OCI-LY1 (cell line): ENCODE results near the gene MOB2.

Experiments used
- H2AFZ ChIP-seq: fragments of 200-600 bp; sonication (generic), shearing (Covaris generic); 2 replicates; pipeline ENCODE4 v1.6.0; 2014; ENCODE audit warnings: antibody characterized with exemption, mild to moderate bottlenecking, low read length
- H3F3A ChIP-seq: fragments of 200-600 bp; sonication (generic), shearing (Covaris generic); 2 replicates; pipeline ENCODE4 v1.6.0; 2014; ENCODE audit warnings: mild to moderate bottlenecking, antibody characterized with exemption, low read length, moderate library complexity; ENCODE audit not compliant: insufficient read depth
- H3K27ac ChIP-seq: fragments of 200-600 bp; sonication (generic); 2 replicates; pipeline ENCODE4 v1.5.1; 2014; ENCODE audit warnings: low read length, mixed run types, mild to moderate bottlenecking, low read depth; ENCODE audit not compliant: poor library complexity, severe bottlenecking
- H3K27me3 ChIP-seq: fragments of 200-600 bp; sonication (generic); 2 replicates; pipeline ENCODE4 v1.6.0; 2014; ENCODE audit warnings: antibody characterized with exemption, mild to moderate bottlenecking, low read length, moderate library complexity; ENCODE audit not compliant: insufficient read depth
- H3K36me3 ChIP-seq: fragments of 200-600 bp; sonication (generic); 2 replicates; pipeline ENCODE4 v1.6.1; 2014; ENCODE audit warnings: mild to moderate bottlenecking, antibody characterized with exemption, low read length, moderate library complexity, mixed read lengths; ENCODE audit not compliant: insufficient read depth
- H3K4me1 ChIP-seq: fragments of 200-600 bp; sonication (generic); 2 replicates; pipeline ENCODE4 v1.5.1; 2014; ENCODE audit warnings: mild to moderate bottlenecking, low read length, moderate library complexity; ENCODE audit not compliant: insufficient read depth, severe bottlenecking
- H3K4me2 ChIP-seq: fragments of 200-600 bp; sonication (generic), shearing (Covaris generic); 2 replicates; pipeline ENCODE4 v1.6.1; 2014; ENCODE audit warnings: low read length
- H3K4me3 ChIP-seq: fragments of 200-600 bp; sonication (generic); 2 replicates; pipeline ENCODE4 v1.5.1; 2014; ENCODE audit warnings: low read length, low read depth, mild to moderate bottlenecking, mixed read lengths; ENCODE audit not compliant: poor library complexity, severe bottlenecking
- H3K79me2 ChIP-seq: fragments of 200-600 bp; shearing (Covaris generic); 2 replicates; pipeline ENCODE4 v1.6.1; 2016; ENCODE audit warnings: mixed run types, low read length, mixed read lengths; ENCODE audit not compliant: insufficient read depth
- H3K9ac ChIP-seq: fragments of 200-600 bp; sonication (generic), shearing (Covaris generic); 2 replicates; pipeline ENCODE4 v1.6.1; 2014; ENCODE audit warnings: mild to moderate bottlenecking, low read length, mixed read lengths
- H3K9me2 ChIP-seq: fragments of 200-600 bp; sonication (generic), shearing (Covaris generic); 2 replicates; pipeline ENCODE4 v1.6.1; 2014; ENCODE audit warnings: low read depth, mild to moderate bottlenecking, low read length, mixed read lengths
- H3K9me3 ChIP-seq: fragments of 200-600 bp; shearing (Covaris generic); 2 replicates; pipeline ENCODE4 v1.6.1; 2014; ENCODE audit warnings: low read length, mixed read lengths
- H4K20me1 ChIP-seq: fragments of 200-600 bp; sonication (generic), shearing (Covaris generic); 2 replicates; pipeline ENCODE4 v1.6.0; 2016; ENCODE audit warnings: mild to moderate bottlenecking, low read length; ENCODE audit not compliant: insufficient read depth
- CTCF ChIP-seq: fragments of 200-600 bp; sonication (generic), shearing (Covaris generic); IDR thresholded peaks from 2 replicates; pipeline ENCODE4 v1.5.1; 2017; ENCODE audit warnings: mild to moderate bottlenecking, antibody characterized with exemption, low read length, moderate library complexity, mixed read lengths
- EZH2 ChIP-seq: fragments of 200-600 bp; sonication (generic), shearing (Covaris generic); IDR thresholded peaks from 2 replicates; pipeline ENCODE4 v1.8.0; 2017; ENCODE audit warnings: borderline replicate concordance, mixed run types, mild to moderate bottlenecking, antibody characterized with exemption, low read length, moderate library complexity, mixed read lengths

Gene MOB2

GRCh38 chr11:1481861-1482441 lies 4.6 kb downstream of the MOB2 start:
- Histone ChIP-seq H3K4me1 (no peaks in the 10 kb centered on the region), H4K20me1 (no peaks in the 10 kb centered on the region), H3K36me3 (peaks cover 15% of the 10 kb centered on the region; the same call in 1 of the 2 replicates), H3K27ac (no peak overlapping the region), H3K9me2 (no peaks in the 10 kb centered on the region), H3F3A (no peaks in the 10 kb centered on the region), H3K27me3 (no peaks in the 10 kb centered on the region), H3K9me3 (no peaks in the 10 kb centered on the region), H3K9ac (no peak overlapping the region), H3K79me2 (no peaks in the 10 kb centered on the region), H3K4me2 (no peak overlapping the region), H3K4me3 (no peak overlapping the region), H2AFZ (no peak overlapping the region)
- TF ChIP-seq CTCF, result no peak
- no peak for TF ChIP-seq EZH2

- no peaks in the 10 kb centered on the region for H3K9me3 ChIP-seq
- no peaks in the 10 kb centered on the region for H3K27me3 ChIP-seq
- no peak overlapping the region for H3K9ac ChIP-seq
- peaks cover 20% of the 10 kb centered on the region; the same call in 1 of the 2 replicates for H3K36me3 ChIP-seq
- H3K4me2 ChIP-seq, result no peak overlapping the region
- H3K4me3 ChIP-seq, result no peak overlapping the region
- H2AFZ ChIP-seq, result no peak overlapping the region
- no peaks in the 10 kb centered on the region for H3K79me2 ChIP-seq
- no peak overlapping the region for H3K27ac ChIP-seq
- no peaks in the 10 kb centered on the region for H3K9me2 ChIP-seq
- H3K4me1 ChIP-seq, result no peaks in the 10 kb centered on the region
- H4K20me1 ChIP-seq, result no peaks in the 10 kb centered on the region
- no peaks in the 10 kb centered on the region for H3F3A ChIP-seq
- TF ChIP-seq EZH2, result no peak
- TF ChIP-seq CTCF, result no peak
Measured at GRCh38 chr11:1481483-1481825, 5.1 kb downstream of the MOB2 start.

GRCh38 chr11:1480555-1481482 lies 5.8 kb downstream of the MOB2 start:
- Histone ChIP-seq H3K4me1 (no peaks in the 10 kb centered on the region), H3F3A (no peaks in the 10 kb centered on the region), H3K4me3 (no peak overlapping the region), H3K36me3 (peaks cover 23% of the 10 kb centered on the region; the same call in 1 of the 2 replicates), H4K20me1 (no peaks in the 10 kb centered on the region), H3K4me2 (no peak overlapping the region), H3K27me3 (no peaks in the 10 kb centered on the region), H3K79me2 (no peaks in the 10 kb centered on the region), H3K9me3 (no peaks in the 10 kb centered on the region), H3K27ac (no peak overlapping the region), H2AFZ (no peak overlapping the region), H3K9me2 (no peaks in the 10 kb centered on the region), H3K9ac (no peak overlapping the region)
- TF ChIP-seq CTCF, result no peak
- TF ChIP-seq EZH2, result no peak
